ENCODE measurements around the gene TSPYL4.
"Not testable (repeated sequence)": the region's sequence is repeated elsewhere in the genome, so short reads cannot be mapped to it uniquely, and the experiment has no call there.

The TSPYL4 gene

GRCh38 chr6:116253505-116254296 lies at the start of gene TSPYL4:
Gene TSPYL4, minus strand, starts transcription at chr6:116254075. Its CDS starts 67 bp downstream, at chr6:116254008.
- peak; percentile 95 for DNase-seq

GRCh38 chr6:116301104-116301503 lies 47.2 kb upstream of the TSPYL4 start:
- DNase-seq: no peak

DNA sequence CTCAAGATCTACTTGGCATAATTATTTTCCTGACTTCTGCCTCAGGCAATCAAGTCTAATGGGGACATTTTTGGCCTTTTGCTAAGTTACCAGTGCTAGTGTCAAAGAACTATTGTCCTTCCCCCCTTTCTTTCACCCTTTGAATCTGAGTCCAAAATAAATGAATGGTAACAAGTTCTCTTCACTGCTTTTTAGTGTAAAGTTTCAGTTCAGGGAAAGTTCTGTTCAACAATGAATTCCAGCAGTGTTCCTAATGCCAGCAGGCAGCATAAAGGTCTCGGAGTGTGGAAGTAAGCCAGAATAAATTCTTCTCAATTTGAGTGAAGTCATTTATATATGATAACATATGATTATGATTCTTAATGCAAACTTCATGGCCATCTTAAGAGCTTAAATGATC lies 46.7 kb upstream of the TSPYL4 start:
- no peak for DNase-seq

GRCh38 chr6:116298973-116299372 lies 45.1 kb upstream of the TSPYL4 start:
- DNase-seq: no peak

DNA sequence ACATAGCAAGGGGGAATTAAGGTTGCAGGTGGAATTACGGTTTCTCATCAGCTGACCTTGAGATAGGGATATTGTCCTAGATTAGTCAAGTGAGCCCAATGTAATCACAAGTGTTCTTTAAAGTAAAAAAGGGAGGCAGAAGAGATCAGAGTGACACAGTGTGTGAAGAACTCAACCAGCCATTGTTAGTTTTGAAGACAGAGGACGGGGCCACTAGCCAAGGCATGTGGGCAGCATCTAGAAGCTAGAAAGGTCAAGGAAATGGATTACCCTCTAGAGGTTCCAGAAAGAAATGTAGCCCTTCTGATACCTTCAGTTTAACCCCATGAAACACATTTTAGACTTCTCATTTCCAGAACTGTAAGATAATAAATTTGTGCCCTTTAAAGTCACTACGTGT lies 44.4 kb upstream of the TSPYL4 start:
- DNase-seq: no peak

- no peak for DNase-seq
Measured at GRCh38 chr6:116292553-116292952, 38.7 kb upstream of the TSPYL4 start.

- no peak for DNase-seq
Measured at GRCh38 chr6:116291701-116292396, 38.0 kb upstream of the TSPYL4 start.

DNA sequence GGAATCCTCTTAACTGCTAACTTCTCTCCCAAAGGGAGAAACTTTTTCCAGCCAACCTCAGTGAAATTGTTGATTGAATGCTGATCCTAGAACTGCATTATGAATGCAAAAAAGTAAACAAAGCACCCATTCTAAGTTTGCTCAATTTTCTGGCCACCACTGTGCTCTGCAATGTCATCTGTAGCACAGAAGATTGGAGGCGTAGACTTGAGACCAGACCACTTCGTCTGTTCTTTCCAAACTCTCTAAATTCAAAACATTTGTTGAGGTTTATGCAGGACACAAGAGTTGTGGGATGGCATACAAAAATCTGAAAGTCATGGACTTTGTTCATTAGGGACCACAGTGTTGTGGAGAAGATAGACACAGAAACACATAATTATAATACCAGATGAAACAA lies 36.9 kb upstream of the TSPYL4 start:
- DNase-seq: no peak

DNA sequence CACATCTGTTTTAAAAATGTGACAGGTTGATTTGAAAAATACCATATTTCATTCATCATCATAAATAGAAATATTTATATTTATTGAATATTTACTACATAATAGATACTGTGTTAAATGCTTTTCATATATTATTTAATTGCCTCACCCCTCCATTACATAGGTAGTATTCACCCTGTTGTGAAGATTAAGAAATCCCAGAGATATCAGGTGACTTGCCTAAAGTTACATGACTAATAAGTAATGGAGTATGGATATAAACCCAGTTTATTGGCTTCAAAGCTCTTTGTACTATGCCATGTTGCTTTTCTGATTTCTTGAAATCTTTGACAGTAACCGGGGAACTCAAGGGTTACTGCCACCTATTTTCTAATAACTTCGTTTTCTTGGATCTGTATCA lies 36.0 kb upstream of the TSPYL4 start:
- DNase-seq: no peak

DNA sequence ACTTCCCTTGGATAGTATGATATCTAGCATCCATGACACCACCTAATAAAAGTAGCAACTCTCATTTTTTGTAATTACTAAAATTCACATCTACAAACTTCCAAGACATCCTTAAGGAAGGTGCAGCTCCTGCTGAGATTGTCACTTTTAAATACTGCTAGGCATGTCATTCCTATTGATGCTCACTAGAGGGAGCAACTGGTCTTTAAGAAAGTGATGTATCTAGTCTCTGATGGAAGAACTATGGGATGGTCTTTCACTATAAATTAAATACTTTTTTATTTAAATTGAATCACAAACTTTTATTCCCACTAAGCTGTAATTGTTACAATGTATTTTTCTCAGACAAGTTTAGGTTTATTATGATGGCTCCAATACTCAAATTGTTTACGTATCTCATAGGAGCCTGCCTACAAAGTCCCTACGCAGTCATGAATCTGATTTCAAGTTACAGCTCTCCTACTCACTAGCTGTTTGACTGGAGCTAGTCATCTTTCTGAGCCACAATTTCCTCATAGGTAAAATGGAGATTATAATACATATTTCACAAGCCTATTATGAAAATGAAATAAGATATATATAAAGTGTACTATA lies 33.9 kb upstream of the TSPYL4 start:
- DNase-seq: peak; percentile 11 to 24

GRCh38 chr6:116286773-116287358 lies 33.0 kb upstream of the TSPYL4 start:
- no peak for DNase-seq

DNA sequence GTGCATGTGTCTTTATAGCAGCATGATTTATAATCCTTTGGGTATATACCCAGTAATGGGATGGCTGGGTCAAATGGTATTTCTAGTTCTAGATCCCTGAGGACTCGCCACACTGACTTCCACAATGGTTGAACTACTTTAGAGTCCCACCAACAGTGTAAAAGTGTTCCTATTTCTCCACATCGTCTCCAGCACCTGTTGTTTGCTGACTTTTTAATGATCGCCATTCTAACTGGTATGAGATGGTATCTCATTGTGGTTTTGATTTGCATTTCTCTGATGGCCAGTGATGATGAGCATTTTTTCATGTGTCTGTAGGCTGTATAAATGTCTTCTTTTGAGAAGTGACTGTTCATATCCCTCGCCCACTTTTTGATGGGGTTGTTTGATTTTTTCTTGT lies 31.1 kb upstream of the TSPYL4 start:
- DNase-seq: not testable (repeated sequence)

DNA sequence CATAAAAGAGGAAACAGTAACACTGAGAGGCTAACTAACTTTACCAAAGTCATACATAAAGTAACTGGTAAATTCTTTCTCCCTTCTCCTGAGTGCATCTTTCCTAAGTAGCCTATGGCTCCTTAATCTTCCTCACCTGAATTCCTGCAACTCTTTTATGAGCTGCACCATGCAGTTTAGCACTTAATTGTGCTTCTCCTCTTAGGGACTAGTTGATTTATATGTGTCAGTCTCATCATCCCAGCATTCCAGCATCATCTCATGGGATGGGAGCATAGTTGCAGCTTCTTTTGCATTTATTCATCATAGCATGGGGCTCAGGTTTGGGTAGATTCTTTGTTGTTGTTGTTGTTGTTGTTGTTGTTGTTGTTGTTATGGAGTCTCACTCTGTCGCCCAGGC lies 29.3 kb upstream of the TSPYL4 start:
- DNase-seq: no peak

- DNase-seq: no peak
Measured at GRCh38 chr6:116282698-116283097, 28.8 kb upstream of the TSPYL4 start.

DNA sequence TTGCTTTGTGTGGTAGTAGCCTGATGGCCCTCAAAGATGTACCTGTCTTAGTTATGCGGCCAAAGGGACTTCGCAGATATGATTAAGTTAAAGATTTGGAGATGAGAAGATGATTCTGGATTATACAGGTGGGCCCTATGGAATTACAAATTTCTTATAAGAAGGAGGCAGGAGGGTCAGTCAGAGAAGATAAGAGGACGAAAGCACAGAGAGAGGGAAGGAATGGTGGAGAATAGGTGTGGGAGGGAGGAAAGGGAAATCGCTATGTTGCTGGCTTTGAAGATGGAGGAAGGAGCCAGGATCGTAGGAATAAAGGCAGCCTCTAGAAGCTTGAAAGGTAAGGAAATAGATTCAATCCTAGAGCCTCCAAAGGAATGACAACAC lies 27.1 kb upstream of the TSPYL4 start:
- no peak for DNase-seq

DNA sequence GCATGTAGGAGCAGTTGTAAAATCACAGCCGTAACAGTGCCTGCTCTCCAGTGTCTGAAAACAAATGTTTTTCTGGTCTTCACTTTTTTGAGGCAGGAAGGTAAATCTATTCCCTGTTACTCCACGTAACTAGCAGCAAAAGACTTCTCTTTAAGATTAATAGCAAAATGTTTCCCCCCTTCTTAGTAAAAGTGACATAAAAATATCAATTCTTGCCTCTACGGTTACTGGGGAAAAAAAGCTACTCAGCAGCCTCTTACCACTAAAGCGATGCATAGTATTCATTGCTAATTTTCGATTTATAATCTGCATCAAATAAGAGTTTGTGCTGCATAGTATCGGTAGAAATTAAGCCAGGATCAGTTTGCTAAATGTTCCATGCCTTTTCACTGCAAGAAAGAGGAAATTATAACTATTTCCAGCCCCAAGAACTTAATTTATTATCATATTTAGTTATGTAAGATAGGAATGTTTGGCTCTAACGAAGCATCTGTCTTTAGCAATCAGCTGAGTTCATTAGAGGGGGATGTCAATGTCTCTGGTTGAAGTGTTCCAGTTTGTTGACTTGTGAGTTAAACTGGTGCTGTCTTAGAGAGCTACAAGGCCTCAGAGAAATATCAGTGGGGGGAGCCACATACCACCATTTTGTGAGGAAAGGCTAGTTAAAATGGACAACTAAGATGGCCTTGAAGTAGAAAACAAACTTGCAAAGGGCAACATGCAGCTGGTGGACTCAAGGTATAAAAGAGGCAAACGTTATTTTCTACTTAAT lies 26.5 kb upstream of the TSPYL4 start:
- peak; percentile 7 to 22 for DNase-seq

DNA sequence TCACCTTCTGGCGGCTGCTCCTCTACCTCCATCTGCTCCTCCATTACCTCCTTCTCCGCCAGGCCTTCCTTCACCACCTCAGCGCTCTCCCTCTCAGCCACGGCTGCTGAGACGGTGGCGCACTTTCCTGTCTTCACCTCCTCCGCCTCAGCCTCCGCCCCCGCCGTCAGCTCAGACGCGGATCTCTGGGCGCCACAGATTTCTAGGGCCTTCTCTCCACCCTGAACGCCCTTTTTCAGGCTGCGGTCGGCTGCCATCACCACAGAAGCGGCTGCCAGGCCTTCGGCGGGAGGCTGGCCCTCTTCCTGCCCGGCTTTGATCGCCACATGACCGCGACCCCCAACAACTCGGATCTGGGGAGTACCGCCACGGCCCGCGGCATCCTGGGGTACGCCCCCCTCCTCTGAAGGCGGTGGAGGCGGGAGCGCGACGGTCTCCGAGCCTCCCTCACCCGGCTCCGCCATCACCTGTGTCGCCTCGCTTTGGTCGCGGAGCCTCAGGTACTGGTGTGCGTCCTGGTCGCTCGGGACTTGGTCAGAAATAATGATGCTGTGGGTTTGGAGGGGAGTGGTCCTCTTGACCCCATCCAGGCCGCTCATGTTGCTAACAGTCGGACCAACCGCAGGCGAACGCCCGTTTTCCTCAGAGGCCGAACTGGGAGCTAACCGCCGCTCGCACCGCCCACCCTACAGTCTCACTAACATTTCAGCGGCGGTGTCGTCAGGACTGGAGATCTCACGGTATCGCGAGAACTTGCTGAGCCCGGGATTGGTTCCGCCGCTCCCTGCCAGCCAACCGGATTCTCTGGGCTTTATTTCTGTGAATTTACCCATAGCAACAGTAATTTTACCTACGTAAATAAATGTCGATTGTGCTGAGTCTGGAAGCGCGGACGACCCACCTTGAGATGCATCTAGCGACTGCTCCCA lies 25.6 kb upstream of the TSPYL4 start, which contains the start of gene TSPYL1:
Gene TSPYL1, minus strand, starts transcription at position 699 of the 929 bp plus-strand sequence. Its CDS starts 100 bp downstream, at position 599.
- peak; percentile 96 to 97 for DNase-seq

DNA sequence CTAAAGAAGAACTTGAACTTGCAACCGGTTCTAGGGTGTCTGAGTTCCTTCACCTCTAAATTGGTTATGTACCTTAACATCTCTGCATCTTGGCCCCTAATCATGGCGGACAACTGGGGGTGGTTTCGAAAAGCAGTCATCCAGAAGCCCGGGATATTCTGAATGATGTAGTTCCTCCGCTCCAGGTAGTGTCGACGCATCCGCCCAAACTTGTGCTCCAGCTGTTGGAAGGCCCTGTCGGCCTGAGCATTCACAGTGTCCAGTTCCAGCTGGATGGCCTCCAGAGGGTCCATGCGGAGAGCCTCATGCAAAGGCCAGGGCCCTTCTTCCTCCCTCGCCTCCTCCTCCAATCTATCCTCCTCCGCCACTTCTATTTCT lies 25.0 kb upstream of the TSPYL4 start:
- DNase-seq: peak in 1 of 2 experiments; percentile 20

DNA sequence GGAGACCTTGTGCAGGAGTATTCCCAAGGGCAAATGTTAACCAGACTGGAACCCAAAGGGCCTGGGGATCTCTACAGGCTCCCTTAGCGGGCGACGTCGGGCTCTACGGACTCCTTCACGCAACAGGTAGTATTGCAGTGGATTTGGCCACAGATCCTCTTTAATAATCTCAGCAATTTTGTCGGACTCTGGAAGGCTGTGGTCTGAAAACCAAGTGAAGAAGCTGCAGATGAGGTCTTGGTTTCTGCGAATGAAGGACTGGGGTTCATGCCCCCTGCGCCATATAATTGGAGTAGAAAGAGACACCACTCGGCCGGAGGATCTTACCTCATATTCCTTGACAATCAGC lies 24.6 kb upstream of the TSPYL4 start:
- DNase-seq: no peak

DNA sequence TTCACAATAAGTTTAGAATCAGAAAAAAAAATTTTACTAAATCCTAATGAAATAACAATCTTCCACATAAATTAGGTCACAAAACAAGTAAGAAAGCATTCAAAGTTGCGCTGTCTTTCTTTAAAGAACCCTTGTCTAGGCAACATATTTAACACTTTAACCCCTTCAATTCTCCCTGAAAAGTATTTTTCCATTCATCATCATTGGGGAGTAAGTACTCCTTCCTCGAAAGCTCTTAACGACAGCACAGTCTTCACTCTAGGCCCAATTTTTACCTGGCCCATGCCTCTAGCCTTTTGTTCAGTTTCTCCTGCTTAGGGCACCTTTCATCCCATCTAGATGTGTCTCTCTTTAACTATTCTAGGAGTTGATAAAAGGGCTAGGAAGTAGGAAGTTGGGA lies 23.2 kb upstream of the TSPYL4 start:
- DNase-seq: no peak

GRCh38 chr6:116271149-116271708 lies 17.4 kb upstream of the TSPYL4 start:
- no peak for DNase-seq

Data from SHP77 (cell line).